PC-3 (cell line): Measurements from ENCODE around the gene DCAF5. TPM values are rescaled to one million over a fixed set of nuclear protein-coding genes. Genes with fewer than 3 reads are reported as not detected.

Experiments used
- ATAC-seq: fragments of 200-7000 bp; cut with Tn5 transposase; 2 replicates; pipeline ENCODE4 v1.9.1; 2020; ENCODE audit warnings: mild to moderate bottlenecking, moderate library complexity
- BruUV-seq: library from RNA; stranded (reverse); fragments of 400-500 nt; replicated peaks from 2 replicates; lab custom pipeline; 2021; lab: Mats Ljungman, UMichigan
- CTCF ChIA-PET: fragments of 300-600 bp; sonication (Branson Sonifier 250); formaldehyde crosslinking; loops from one replicate; lab custom pipeline; 2022; ENCODE audit warnings: antibody characterized with exemption; lab: Charles Lee
- POLR2A ChIA-PET: fragments of 300-600 bp; sonication (Branson Sonifier 250); formaldehyde crosslinking; loops from one replicate; lab custom pipeline; 2022; ENCODE audit warnings: antibody characterized with exemption; ENCODE audit not compliant: unreplicated experiment; lab: Charles Lee
- DNase-seq: peaks from one replicate; pipeline ENCODE4 v3.0.0-alpha.2; 2015
- H2AFZ ChIP-seq: fragments of 300-600 bp; sonication (generic); 2 replicates; pipeline ENCODE4 v1.6.0; 2016; ENCODE audit warnings: antibody characterized with exemption, low read length
- H3F3A ChIP-seq: fragments of 300-600 bp; sonication (generic); one replicate; pipeline ENCODE4 v1.6.0; 2017; ENCODE audit warnings: antibody characterized with exemption, low read length, control low read depth, mild to moderate bottlenecking; ENCODE audit not compliant: unreplicated experiment
- H3K27ac ChIP-seq: fragments of 300-600 bp; sonication (generic); 2 replicates; pipeline ENCODE4 v1.5.1; 2016; ENCODE audit warnings: mild to moderate bottlenecking, low read length
- H3K27me3 ChIP-seq: fragments of 300-600 bp; sonication (generic); 2 replicates; pipeline ENCODE4 v1.6.1; 2016; ENCODE audit warnings: low read length, mixed read lengths
- H3K36me3 ChIP-seq: fragments of 300-600 bp; sonication (generic); 2 replicates; pipeline ENCODE4 v1.6.1; 2016; ENCODE audit warnings: low read depth, mixed run types, low read length, mixed read lengths
- H3K4me1 ChIP-seq: fragments of 300-600 bp; sonication (generic); 2 replicates; pipeline ENCODE4 v1.5.1; 2016; ENCODE audit warnings: low read length; ENCODE audit not compliant: insufficient read depth
- H3K4me2 ChIP-seq: fragments of 300-600 bp; sonication (generic); 2 replicates; pipeline ENCODE4 v1.6.0; 2016; ENCODE audit warnings: low read length
- H3K4me3 ChIP-seq: fragments of 300-600 bp; sonication (generic); 2 replicates; pipeline ENCODE4 v1.5.1; 2016; ENCODE audit warnings: mild to moderate bottlenecking, low read length, mixed read lengths
- H3K79me2 ChIP-seq: fragments of 300-600 bp; sonication (generic); 2 replicates; pipeline ENCODE4 v1.6.1; 2017; ENCODE audit warnings: low read length, mixed read lengths
- H3K9ac ChIP-seq: fragments of 300-600 bp; sonication (generic); 2 replicates; pipeline ENCODE4 v1.6.0; 2016; ENCODE audit warnings: mild to moderate bottlenecking, low read length
- H3K9me2 ChIP-seq: fragments of 300-600 bp; sonication (generic); replicated peaks from 2 replicates; pipeline ENCODE4 v1.6.1; 2016; ENCODE audit warnings: mixed run types, low read length, mixed read lengths
- H3K9me3 ChIP-seq: fragments of 300-600 bp; sonication (generic); 2 replicates; pipeline ENCODE4 v1.6.1; 2016; ENCODE audit warnings: low read length, mixed read lengths
- H4K20me1 ChIP-seq: fragments of 300-600 bp; sonication (generic); 2 replicates; pipeline ENCODE4 v1.6.1; 2016; ENCODE audit warnings: low read length, mixed read lengths
- EZH2 ChIP-seq: fragments of 300-600 bp; sonication (generic); IDR thresholded peaks from one replicate; pipeline ENCODE4 v1.6.1; 2017; ENCODE audit warnings: antibody characterized with exemption, mild to moderate bottlenecking, low read length; ENCODE audit not compliant: unreplicated experiment
- EZH2phosphoT487 ChIP-seq: fragments of 300-600 bp; sonication (generic); IDR thresholded peaks from 2 replicates; pipeline ENCODE4 v1.6.1; 2018; ENCODE audit warnings: mild to moderate bottlenecking, antibody characterized with exemption, low read length, borderline replicate concordance
- intact Hi-C: fragments of 100-400 bp; cut with micrococcal nuclease; formaldehyde crosslinking; loops from 2 replicates; pipeline ENCODE4 v1.9.0; 2023
- total RNA-seq: library from RNA; depleted of rRNA; stranded (reverse); fragments of >200 nt; gene quantifications from 2 replicates; pipeline ENCODE4 v1.2.3, GENCODE V29; 2014
- TF ChIP-seq, protein P1 (sequence below): fragments of 300-600 bp; sonication (generic); conservative IDR thresholded peaks from 2 replicates; pipeline ENCODE4 v1.5.1; 2017; ENCODE audit warnings: antibody characterized with exemption, low read depth, mild to moderate bottlenecking, low read length

The DCAF5 gene
- total RNA-seq, 1 experiment from 2014 or later: 17.5 TPM

GRCh38 chr14:69044965-69045555 is 107.9 kb downstream of the DCAF5 start:
- Histone ChIP-seq H3K4me2 (no peak overlapping the region), H3K27me3 (no peaks in the 10 kb centered on the region), H3F3A (no peaks in the 10 kb centered on the region), H3K36me3 (no peaks in the 10 kb centered on the region), H4K20me1 (no peaks in the 10 kb centered on the region), H3K9ac (no peak overlapping the region), H3K4me3 (no peak overlapping the region), H3K9me3 (no peaks in the 10 kb centered on the region), H3K79me2 (no peaks in the 10 kb centered on the region), H3K27ac (no peak overlapping the region), H3K9me2 (no peaks in the 10 kb centered on the region), H3K4me1 (no peaks in the 10 kb centered on the region), H2AFZ (no peak overlapping the region)
- BruUV-seq: no TSS peak
- intact Hi-C loops: no loop called here
- CTCF ChIA-PET: no interaction called here
- DNase-seq (no peak), ATAC-seq (no peak)
- no peak for TF ChIP-seq EZH2
- TF ChIP-seq EZH2phosphoT487: no peak
- TF ChIP-seq, protein P1, sequence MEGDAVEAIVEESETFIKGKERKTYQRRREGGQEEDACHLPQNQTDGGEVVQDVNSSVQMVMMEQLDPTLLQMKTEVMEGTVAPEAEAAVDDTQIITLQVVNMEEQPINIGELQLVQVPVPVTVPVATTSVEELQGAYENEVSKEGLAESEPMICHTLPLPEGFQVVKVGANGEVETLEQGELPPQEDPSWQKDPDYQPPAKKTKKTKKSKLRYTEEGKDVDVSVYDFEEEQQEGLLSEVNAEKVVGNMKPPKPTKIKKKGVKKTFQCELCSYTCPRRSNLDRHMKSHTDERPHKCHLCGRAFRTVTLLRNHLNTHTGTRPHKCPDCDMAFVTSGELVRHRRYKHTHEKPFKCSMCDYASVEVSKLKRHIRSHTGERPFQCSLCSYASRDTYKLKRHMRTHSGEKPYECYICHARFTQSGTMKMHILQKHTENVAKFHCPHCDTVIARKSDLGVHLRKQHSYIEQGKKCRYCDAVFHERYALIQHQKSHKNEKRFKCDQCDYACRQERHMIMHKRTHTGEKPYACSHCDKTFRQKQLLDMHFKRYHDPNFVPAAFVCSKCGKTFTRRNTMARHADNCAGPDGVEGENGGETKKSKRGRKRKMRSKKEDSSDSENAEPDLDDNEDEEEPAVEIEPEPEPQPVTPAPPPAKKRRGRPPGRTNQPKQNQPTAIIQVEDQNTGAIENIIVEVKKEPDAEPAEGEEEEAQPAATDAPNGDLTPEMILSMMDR: no peak
- POLR2A ChIA-PET: no interaction called here

- ATAC-seq (no peak), DNase-seq (no peak)
- no TSS peak for BruUV-seq
- no peaks in the 10 kb centered on the region for H3F3A ChIP-seq
- peaks cover 4% of the 10 kb centered on the region for H3K4me1 ChIP-seq
- H3K36me3 ChIP-seq: no peaks in the 10 kb centered on the region
- no peak overlapping the region for H2AFZ ChIP-seq
- H3K9me2 ChIP-seq: no peaks in the 10 kb centered on the region
- no peaks in the 10 kb centered on the region for H3K27me3 ChIP-seq
- no peaks in the 10 kb centered on the region for H3K9me3 ChIP-seq
- no peak overlapping the region for H3K27ac ChIP-seq
- H3K4me2 ChIP-seq: no peak overlapping the region
- ChIA-PET POLR2A (no interaction called here), CTCF (no interaction called here)
- no peak for TF ChIP-seq EZH2
- no peak for TF ChIP-seq EZH2phosphoT487
- TF ChIP-seq, protein P1: no peak
- no peaks in the 10 kb centered on the region for H3K79me2 ChIP-seq
- H3K9ac ChIP-seq: no peak overlapping the region
- H3K4me3 ChIP-seq: no peak overlapping the region
- no peaks in the 10 kb centered on the region for H4K20me1 ChIP-seq
- intact Hi-C loops: no loop called here
Observed at GRCh38 chr14:69044296-69044695, 108.6 kb downstream of the DCAF5 start.

DNA sequence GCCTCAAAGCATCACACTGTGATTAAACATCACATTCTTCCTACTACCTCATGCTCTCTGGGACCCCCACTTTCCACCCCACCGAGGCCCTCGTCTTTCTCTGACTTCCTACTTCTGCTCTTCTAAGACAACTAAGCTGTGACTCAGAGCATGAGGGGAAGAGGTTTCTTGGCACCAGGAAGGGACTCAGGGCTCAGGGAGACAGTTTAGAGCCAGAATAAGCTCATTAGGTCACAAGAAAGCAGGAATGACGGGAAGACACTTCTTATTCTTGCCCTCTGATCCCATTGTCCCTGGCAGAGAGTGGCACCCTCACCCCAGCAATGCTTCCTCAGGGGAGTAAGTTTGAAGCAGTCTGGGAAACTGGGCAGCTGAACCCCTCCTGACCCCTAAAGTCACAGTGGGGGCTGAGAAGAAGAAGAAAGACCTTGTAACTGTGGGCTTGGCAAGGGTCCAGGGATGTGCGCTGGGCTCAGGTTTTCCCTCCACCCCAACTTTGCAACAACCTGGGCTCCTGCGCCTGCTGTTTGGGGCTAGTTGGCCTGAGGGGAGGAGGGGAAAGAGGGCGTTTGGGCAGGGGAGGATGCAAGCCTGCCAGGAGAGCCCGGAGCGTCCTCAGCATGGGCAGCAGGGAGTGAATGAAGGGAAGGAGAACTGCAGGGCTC is 109.2 kb downstream of the DCAF5 start:
- H3K9me2 ChIP-seq: no peaks in the 10 kb centered on the region
- H3K4me3 ChIP-seq: no peak overlapping the region
- no peaks in the 10 kb centered on the region for H3F3A ChIP-seq
- H3K9ac ChIP-seq: no peak overlapping the region
- intact Hi-C loops: no loop called here
- no peaks in the 10 kb centered on the region for H3K36me3 ChIP-seq
- ATAC-seq (no peak), DNase-seq (no peak)
- no peaks in the 10 kb centered on the region for H3K79me2 ChIP-seq
- H2AFZ ChIP-seq: no peak overlapping the region
- H3K27ac ChIP-seq: no peak overlapping the region
- no peaks in the 10 kb centered on the region for H3K27me3 ChIP-seq
- no peaks in the 10 kb centered on the region for H3K9me3 ChIP-seq
- H3K4me2 ChIP-seq: no peak overlapping the region
- peaks cover 10% of the 10 kb centered on the region for H3K4me1 ChIP-seq
- no TSS peak for BruUV-seq
- no peak for TF ChIP-seq EZH2phosphoT487
- TF ChIP-seq, protein P1: no peak
- POLR2A ChIA-PET: no interaction called here
- CTCF ChIA-PET: no interaction called here
- H4K20me1 ChIP-seq: no peaks in the 10 kb centered on the region
